HG02798 (cell line): ENCODE measurements around the gene SNX27.
"Not testable (repeated sequence)": the region's sequence is repeated elsewhere in the genome, so short reads cannot be mapped to it uniquely, and the experiment has no call there.

Experiments used
- ATAC-seq: cut with Tn5 transposase; IDR thresholded peaks from one replicate; pipeline ENCODE4 v1.9.1; 2021; ENCODE audit warnings: mild to moderate bottlenecking; ENCODE audit not compliant: unreplicated experiment, poor library complexity

SNX27 gene

DNA sequence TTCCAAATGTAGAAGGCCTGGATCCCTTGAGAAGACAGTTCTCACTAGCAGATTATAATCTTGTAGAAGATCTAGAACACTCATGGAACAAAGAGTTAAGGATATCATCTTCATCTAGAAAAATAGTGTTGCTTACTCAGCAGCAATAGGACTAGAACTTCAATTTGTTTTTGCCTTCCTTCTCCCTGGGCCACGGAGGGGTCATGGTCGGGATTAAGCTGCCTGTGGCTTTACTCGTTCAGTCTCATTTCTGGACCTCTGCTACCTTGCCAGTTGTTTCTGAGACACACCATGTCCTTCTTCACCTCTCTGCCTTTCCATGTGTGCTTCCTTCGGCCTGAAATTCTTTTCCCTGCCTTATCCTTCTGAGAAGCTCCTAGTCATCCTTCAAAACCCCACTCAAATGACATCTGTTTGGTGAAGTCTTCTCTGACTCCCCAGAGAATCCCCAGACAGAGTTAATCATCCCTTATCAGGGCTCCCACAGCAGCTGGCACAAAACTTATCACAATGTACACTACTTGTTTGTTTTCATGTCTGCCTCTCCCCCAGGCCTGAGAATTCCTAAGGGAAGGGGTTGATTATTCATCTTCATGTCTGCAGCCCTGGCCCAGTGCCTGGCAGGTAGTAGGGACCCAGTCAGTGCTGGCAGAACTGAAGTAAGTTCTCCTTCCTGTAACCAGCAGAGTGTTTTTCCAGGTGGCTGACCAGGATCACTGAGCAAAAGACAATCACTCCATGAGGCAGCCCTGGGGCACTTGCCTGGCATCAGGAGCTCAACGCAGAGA is 15.5 kb upstream of the SNX27 start:
- no peak for ATAC-seq

DNA sequence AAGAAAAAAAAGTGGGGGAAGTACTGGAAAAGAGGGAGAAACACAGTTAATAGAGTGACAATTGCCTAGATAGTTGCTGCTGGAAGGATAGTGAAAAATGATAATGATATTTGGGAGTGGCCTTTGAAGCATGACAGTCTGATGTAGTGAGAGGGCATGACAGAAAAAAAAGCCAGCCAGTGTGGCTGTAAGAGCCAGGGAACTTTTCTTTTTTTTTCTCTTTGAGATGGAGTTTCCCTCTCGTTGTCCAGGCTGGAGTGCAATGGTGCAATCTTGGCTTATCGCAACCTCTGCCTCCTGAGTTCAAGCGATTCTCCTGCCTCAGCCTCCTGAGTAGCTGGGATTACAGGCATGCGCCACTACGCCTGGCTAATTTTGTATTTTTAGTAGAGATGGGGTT is 9.3 kb upstream of the SNX27 start:
- ATAC-seq = not testable (repeated sequence)

DNA sequence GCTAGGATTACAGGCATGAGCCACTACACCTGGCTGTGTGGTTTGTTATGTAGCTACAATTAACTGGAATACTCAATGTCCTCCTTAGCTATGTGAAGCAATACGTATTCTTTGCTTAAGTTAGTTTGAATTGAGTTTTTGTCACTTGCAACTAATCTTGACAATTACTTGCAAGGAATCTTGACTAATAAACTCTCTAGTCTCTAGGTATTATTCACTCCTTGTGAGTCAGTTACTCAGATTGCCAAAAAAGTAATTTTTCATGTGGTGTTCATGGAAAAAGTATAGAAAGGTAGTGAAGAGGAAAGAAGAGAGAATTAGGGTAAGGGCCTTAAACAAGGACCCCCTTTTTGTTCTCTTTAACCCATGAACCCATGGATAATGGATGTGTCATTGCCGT is 7.6 kb upstream of the SNX27 start:
- ATAC-seq = no peak

DNA sequence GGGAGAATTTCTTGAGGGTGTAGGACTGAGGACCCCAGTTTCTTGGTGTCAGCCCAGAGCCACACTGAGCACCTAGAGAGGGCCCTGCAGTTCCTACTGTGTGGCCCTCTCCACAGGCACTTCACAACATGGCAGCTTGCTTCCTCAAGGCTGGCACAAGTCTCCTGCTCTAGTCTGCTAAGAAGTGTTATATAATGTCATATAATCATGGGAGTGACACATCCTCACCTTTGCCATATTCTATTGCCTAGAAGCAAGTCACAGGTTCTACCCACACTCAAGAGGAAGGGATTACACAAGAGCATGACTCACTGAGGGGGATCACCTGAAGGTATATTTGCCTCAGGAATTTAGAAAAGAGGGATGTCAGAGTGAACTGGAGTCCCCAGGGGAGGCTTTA is 5.5 kb upstream of the SNX27 start:
- ATAC-seq = no peak

DNA sequence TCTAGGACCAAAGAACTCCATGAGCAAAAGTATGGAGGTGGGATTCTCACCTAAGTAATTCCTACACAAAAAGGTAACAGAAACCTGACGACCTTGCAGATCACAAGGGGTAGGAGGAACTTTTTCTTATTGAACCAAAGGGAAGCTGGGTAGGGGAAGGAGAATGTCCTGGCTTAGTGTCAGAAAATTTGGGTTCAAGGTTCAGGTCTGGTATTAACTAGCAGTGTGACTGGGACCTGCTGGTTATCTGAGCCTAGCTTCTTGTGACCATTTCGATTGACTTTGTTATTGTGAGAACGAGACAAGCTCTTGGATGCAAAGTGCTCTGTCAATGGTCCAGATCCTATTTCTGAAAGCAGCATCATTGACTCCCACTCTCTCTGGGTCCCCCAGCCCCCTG is 5.0 kb upstream of the SNX27 start:
- no peak for ATAC-seq

DNA sequence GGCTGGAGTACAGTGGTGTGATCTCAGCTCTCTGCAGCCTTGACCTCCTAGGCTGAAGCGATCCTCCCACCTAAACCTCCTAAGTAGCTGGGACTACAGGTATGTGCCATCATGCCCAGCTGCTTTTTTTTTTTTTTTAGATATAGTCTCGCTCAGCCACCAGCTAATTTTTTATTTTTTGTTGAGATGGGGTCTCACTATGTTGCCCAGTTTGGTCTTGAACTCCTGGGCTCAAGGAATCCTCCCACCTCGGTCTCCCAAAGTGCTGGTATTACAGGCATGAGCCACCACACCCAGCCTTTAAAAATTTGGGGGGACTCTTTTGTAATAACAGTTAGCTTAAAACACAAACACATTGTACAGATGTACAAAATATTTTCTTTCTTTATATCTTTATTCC is 1.7 kb upstream of the SNX27 start:
- no peak for ATAC-seq

DNA sequence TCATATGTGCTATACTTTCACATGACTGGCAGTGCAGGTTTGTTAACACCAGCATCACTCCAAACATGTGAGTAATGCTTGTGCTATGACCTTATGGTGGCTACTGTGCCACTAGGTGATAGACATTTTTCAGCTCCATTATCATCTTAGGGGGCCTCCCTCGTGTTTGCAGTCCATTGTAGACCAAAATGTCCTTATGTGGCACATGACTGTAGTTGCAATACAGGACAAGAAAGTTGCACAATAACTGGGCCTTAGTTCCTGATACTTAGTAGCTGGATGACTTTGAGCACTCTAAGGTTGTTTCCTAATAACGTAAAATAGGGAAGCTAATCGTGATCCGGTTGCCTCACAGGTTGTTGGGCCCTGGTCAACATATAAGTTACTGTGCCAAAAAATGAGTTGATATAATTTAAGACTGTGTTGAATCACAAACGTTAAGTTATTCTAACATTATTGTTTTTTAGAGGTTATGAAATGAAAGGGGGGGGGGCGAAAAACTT is 511 bp upstream of the SNX27 start:
- ATAC-seq = no peak

DNA sequence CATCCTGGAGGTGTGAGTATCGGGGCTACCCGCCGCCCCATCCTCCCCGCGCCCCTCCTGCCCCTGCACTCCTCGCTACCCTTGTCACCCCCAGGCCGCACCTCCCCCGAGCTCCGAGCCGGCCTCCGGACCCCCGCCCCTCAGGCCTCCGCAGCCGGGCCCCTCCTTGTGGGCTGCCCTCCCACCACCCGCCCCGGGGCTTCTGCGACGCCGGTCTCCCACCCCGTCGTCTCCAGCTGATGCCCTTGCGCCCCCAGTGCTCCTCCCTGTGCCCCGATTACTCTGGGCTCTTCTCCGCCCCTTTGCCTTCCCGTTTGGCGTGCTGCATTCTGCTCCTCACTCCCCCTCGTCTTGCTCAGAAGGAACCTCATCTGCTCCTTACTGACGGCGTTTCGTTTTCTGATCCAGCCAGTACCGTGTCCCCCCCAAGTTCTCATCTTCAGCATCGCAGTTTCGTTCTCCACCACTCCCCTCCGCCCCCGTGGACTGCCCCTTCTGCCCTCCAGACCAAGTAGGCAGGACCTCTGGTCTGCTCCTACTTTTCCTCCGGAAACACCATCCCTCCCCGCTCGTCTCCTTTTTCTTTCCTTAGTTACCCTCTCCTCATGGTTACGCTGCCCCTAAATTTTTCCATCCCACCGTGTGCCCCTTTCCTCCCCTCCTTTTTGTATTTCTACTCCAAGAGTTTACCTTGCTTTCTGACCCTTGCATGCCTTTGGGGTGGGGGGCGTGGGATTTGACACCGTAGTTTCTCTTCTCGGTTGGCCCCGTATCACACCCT is 841 bp downstream of the SNX27 start:
- peak; percentile 1 for ATAC-seq

DNA sequence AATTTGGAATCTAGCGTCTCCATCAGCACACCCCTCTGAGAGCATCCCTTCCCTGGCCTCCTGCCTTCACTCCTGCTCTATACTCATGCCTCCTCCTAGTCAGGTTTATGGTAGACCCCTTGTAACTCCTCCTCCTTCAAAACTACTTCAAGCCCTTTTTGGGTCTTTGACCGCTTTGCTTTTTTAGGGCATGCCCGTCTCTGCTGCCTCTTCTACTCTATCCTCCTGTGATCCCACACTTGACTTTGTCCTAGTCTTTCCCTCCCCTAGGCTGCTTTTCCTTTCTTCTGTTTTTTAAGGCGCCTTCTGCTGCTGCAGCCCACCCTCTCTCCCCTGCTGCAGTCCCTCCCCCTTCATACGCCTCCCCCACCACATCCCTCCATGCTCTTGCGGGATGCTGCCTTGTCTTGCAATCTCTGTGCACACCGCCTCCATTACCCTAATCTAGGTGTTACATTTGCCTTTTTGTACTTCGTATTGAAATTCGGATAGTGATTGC is 1.5 kb downstream of the SNX27 start:
- no peak for ATAC-seq

DNA sequence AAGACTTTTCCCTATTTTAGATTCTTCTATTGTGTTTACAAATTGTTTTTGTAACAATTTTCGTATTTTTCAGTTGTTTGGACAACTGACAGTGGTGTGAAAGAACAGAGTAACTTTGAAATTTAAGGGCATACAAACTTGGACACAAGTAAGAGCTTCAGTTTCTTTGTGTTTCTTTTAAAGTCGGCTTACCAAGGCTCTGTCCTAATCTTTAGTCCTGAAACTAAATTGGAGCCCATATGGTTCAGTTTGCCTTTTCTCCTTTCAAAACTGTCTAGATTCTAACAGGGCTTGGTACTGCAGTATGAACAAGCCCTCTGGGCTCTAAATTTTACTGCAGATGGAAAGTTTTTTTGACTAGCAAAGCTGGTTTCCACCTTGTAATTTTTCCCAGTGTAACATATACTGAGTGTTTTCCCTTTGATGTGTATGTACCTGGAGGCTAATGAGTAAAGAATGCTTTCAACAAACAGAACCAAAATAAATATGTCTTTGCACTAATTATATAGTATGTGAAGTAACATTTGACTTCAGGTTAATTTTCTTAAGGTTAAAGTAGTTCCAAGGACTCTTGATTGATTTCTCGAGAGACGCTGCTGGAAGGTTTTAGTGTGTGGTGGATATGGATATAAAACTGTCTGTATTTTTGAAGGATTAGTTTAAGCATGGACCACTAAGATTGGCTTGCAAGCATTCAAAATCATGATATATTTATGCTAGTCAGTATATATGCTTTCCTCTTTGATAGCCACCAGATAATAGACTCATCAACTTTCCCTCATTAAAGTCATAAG is 4.1 kb downstream of the SNX27 start:
- no peak for ATAC-seq

DNA sequence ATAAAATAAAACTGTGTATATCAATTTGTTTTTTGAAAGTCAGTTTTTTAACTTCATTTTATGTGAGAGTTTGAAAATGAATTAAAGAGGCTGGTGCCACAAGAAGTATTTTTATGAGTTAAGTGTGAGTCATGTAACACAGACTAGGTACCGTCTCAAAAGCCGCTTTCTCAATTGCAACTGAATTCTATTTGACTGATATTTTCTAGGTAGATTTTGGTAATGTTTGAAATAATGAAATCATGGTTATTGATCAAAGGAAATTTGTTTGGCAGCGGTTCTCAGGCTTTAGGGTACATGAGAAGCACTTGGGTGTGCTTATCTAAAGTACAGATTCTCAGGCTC is 4.6 kb downstream of the SNX27 start:
- no peak for ATAC-seq

DNA sequence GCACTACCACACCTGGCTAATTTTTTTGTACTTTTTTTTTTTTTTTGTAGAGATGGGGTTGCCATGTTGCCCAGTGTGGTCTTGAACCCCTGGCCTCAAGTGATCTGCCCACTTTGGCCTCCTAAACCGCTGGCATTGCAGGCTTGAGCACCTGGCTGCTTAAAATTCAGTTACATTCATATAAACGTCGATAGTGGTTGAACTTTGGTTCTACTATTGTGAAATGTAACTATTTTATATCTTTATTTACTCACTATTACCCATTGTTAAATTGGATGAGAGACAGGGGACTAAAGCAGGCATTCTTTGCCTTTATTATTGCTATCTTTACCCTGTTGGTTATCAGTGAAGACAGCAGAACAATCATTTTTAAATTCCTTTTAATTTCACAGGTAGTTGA is 6.2 kb downstream of the SNX27 start:
- ATAC-seq = no peak

DNA sequence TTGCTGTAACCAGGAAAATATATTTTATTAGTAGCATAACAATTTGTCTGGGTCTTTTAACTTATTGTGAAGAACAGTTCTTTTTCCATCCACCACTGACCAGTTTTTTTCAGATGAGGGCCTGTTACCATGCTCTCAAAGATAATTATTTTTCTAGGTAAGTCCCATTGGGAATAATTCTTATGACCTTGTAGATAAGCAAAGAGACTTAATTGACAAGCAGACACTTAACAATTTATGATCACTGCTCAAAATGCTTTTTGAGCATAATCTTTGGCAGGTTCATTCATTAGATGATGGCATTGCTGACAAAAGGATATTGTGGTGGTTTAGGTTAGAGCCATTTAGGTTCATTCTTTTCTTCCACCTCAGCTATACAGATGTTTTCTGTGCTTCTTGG is 6.6 kb downstream of the SNX27 start:
- no peak for ATAC-seq

DNA sequence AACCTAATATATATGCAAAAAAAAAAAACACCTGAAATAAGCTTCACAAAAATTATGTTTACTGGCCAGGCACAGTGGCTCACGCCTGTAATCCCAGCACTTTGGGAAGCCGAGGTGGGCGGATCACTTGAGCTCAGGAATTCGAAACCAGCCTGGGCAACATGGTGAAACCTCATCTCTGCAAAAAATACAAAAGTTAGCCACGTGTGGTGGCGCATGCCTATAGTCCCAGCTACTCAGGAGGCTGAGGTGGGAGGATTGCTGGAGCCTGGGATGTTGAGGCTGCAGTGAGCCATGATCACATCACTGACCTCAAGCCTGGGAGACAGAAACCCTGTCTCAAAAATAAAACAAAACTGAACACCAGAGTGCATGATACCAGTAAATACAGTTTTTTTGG is 7.1 kb downstream of the SNX27 start:
- ATAC-seq = not testable (repeated sequence)

DNA sequence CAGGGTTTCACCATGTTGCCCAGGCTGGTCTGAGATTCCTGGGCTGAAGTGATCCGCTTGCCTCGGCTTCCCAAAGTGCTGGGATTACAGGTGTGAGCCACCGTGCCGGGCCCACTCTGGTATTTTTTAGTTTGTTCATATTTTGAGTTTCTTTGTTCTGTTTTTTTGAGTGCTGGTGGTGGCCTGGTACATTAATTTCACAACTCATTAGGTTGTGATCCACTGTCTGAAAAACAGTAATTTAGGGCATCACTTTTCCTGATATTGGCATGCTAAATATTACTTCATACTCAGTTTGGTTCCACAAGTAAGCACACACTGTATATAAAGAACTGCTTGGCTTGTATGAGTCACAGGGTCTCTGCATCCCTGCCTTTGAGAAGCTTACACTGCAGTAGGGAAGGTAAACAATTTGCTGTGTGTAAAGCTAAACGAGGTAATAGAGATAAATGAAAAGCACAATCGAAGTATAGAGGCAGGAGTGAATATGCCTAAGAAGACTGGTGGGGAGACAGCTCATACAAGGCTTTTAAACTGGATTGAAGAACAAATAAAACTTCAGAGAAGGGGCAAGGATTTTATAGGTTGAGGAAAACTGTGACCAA is 7.7 kb downstream of the SNX27 start:
- no peak for ATAC-seq

DNA sequence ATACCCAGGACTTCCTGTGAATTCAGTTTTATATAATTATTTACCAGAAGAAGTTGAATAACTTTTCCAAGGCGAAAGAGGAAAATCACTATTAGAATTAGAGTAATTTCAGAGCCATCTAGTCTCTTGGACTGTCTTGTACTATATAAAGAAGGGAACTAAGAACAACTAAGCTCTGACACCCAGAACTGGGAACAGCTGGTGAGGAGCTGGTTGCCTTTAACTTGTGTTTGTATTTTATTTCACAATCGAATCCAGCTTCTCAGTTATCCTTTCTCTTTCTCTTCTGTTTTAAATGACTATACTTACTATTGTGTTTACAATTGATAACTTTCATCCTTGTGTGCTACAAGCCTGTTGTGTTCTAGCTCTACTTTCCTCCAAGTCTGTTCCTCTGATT is 8.4 kb downstream of the SNX27 start:
- no peak for ATAC-seq

DNA sequence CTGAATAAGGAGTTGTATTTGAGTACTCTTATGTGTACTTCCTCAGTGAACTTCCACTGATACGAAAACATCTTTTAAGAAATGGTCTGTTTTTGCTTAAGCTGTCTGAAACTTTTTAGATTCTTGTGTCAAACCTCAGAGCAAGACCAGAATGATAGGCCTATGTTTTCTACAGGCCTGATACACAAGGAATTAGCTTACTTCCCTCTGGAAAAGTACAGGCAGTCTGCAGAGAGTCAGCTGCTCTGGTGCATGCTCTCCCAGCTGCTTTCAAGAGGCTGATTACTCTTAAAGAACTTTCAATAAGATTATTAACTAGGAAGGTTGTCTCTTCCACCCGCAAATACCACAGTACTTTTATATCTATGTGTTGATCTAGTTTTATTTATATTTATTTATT is 9.5 kb downstream of the SNX27 start:
- no peak for ATAC-seq

DNA sequence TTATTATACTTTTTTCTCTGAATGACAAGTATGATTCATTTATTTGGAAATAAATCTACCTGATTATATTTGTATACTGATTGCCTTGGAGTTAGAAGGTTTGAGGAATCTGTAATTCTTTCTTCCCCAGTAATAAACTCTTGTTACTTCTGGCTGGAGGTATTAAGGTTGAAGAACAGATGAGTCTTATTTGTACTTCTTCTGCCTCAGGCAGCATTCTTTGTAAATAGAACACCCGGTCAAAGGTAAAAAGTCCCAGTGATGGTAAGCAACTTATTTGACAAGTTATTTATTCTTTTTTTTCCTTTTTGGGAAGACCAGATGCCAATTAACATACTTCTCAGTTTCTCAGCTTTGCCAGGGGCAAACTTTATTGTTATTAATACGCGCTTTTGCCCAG is 12.9 kb downstream of the SNX27 start:
- ATAC-seq = no peak

DNA sequence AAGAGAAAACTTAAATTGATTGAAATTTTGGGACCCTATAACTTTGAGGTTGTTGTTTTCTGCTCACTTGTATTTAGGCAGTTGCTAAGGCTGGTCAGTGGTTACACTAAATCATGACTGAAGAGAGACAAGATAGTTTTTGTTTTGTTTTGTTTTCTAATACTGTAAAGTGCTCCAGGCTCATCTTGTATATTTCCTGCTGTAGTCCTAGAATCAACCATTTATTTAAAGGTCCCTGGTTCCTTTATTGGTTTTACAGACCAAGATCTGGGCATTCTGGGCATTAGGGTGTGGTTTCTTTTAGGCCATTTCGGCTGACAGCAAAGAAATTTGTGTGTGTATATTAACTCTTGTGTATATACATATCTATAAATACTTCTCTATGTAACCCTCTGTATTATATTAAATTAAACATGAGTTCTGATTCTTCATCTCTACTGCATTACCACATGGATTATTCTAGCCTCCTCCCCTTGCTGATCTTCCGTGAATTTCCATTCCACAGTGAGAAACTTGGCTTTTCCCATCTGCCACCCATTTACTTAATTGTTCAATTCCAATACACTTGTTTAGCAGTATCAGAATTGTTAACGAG is 15.0 kb downstream of the SNX27 start:
- ATAC-seq = no peak

DNA sequence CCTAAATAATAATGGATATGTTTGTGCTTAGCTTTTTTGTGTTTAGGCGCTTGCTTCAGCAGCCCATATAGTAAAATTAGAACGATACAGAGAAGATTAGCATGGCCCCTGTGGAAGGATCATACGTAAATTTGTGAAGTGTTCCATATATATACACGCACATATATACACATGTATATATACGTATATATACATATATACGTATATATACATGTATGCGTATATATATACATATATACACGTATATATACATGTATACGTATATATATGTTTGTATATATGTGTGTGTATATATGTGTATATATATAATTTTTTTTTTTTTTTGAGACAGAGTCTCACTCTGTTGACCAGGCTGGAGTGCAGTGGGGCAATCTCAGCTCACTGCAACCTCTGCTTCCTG is 17.4 kb downstream of the SNX27 start:
- ATAC-seq = no peak
